Suprapubic skin (tissue), 4 donors: ENCODE results near the gene ACTR8. TPM values are rescaled to one million over a fixed set of nuclear protein-coding genes. Genes with fewer than 3 reads are reported as not detected.

ENCODE experiments used
- DNase-seq, 2 donors: peaks; one replicate each; pipeline ENCODE4 v3.0.0-alpha.2; 2019; ENCODE audit warnings: low spot score in 2 of 2
- H3K27ac ChIP-seq: fragments of 200-600 bp; sonication (generic); one replicate; pipeline ENCODE4 v1.5.1; 2019
- H3K27me3 ChIP-seq: fragments of 200-600 bp; sonication (generic); one replicate; pipeline ENCODE4 v1.5.1; 2019
- H3K36me3 ChIP-seq: fragments of 200-600 bp; sonication (generic); one replicate; pipeline ENCODE4 v1.5.1; 2019
- H3K4me1 ChIP-seq: fragments of 200-600 bp; sonication (generic); one replicate; pipeline ENCODE4 v1.5.1; 2019
- H3K4me3 ChIP-seq: fragments of 200-600 bp; sonication (generic); one replicate; pipeline ENCODE4 v1.5.1; 2019; ENCODE audit warnings: mild to moderate bottlenecking
- H3K9me3 ChIP-seq: fragments of 200-600 bp; sonication (generic); one replicate; pipeline ENCODE4 v1.5.1; 2019
- CTCF ChIP-seq, 2 donors: fragments of 200-600 bp in 1 of 2; fragments of 450-650 bp in 1 of 2; sonication (generic) in 1 of 2; IDR thresholded peaks; one replicate each; pipeline ENCODE4 v1.5.1; 2016 to 2019; ENCODE audit warnings: antibody characterized with exemption in 2 of 2, mild to moderate bottlenecking in 1 of 2, moderate library complexity in 1 of 2
- EP300 ChIP-seq: sonication (generic); formaldehyde crosslinking; IDR thresholded peaks from one replicate; pipeline ENCODE4 v1.6.1; 2017; ENCODE audit warnings: antibody characterized with exemption
- POLR2A ChIP-seq, 2 donors: fragments of 450-650 bp; IDR thresholded peaks; one replicate each; pipeline ENCODE4 v1.6.1; 2017; ENCODE audit warnings: antibody characterized with exemption in 2 of 2, mild to moderate bottlenecking in 2 of 2, moderate library complexity in 2 of 2
- POLR2AphosphoS5 ChIP-seq, 3 donors: sonication (generic); formaldehyde crosslinking; IDR thresholded peaks; one replicate each; pipeline ENCODE4 v1.6.1; 2017; ENCODE audit warnings: antibody characterized with exemption in 3 of 3
- WGBS: methylation state at CpG from one replicate; pipeline ENCODE4 v1.1.5; 2018; 5-methylcytosine and 5-hydroxymethylcytosine counted together
- total RNA-seq, 4 donors: library from RNA; depleted of rRNA; stranded (reverse); fragments of >200 nt; gene quantifications; one replicate each; pipeline ENCODE4 v1.1.0, GENCODE V29; 2016

The ACTR8 gene
- total RNA-seq, 4 donors from 2014 or later, result 15.0 to 21.3 (median 15.8) TPM

- no peaks in the 10 kb centered on the region for H3K9me3 ChIP-seq
These were observed 51.0 kb downstream of the ACTR8 start for GRCh38 chr3:53830944-53831343.

GRCh38 chr3:53829605-53830004, 52.3 kb downstream of the ACTR8 start:
- Histone ChIP-seq H3K4me3 (no peak overlapping the region), H3K27ac (no peak overlapping the region), H3K27me3 (no peaks in the 10 kb centered on the region), H3K36me3 (no peaks in the 10 kb centered on the region), H3K4me1 (no peaks in the 10 kb centered on the region), H3K9me3 (no peaks in the 10 kb centered on the region)
- TF ChIP-seq CTCF (IDR thresholded peaks at IDR 0.05), result no peak
- WGBS, result 74% methylated on average over 2 of the region's 2 CpGs
- no peak for DNase-seq

More at GRCh38 chr3:53830944-53831343, 51.0 kb downstream of the ACTR8 start:
- 87% methylated on average over 6 of the region's 6 CpGs for WGBS
- Histone ChIP-seq H3K4me3 (no peak overlapping the region), H3K36me3 (no peaks in the 10 kb centered on the region), H3K27ac (no peak overlapping the region), H3K4me1 (no peaks in the 10 kb centered on the region), H3K27me3 (no peaks in the 10 kb centered on the region)
- no peak for DNase-seq
- TF ChIP-seq POLR2AphosphoS5 (IDR thresholded peaks at IDR 0.05), result no peak
- no peak for TF ChIP-seq POLR2A (IDR thresholded peaks at IDR 0.05)
- TF ChIP-seq CTCF (IDR thresholded peaks at IDR 0.05), result no peak
- no peak for TF ChIP-seq EP300

GRCh38 chr3:53828581-53828980, 53.4 kb downstream of the ACTR8 start:
- Histone ChIP-seq H3K27me3 (no peaks in the 10 kb centered on the region), H3K36me3 (no peaks in the 10 kb centered on the region), H3K9me3 (no peaks in the 10 kb centered on the region), H3K27ac (no peak overlapping the region), H3K4me1 (no peaks in the 10 kb centered on the region), H3K4me3 (no peak overlapping the region)
- no peak for DNase-seq
- 73% methylated on average over 1 of the region's 1 CpG for WGBS
- no peak for TF ChIP-seq POLR2AphosphoS5 (IDR thresholded peaks at IDR 0.05)
- TF ChIP-seq EP300, result no peak
- no peak for TF ChIP-seq CTCF (IDR thresholded peaks at IDR 0.05)
- no peak for TF ChIP-seq POLR2A (IDR thresholded peaks at IDR 0.05)

GRCh38 chr3:53826048-53826447, 55.9 kb downstream of the ACTR8 start:
- 53% methylated on average over 1 of the region's 1 CpG for WGBS
- Histone ChIP-seq H3K27me3 (no peaks in the 10 kb centered on the region), H3K9me3 (no peaks in the 10 kb centered on the region), H3K27ac (no peak overlapping the region), H3K4me1 (no peaks in the 10 kb centered on the region), H3K36me3 (peaks cover 5% of the 10 kb centered on the region), H3K4me3 (no peak overlapping the region)
- TF ChIP-seq EP300 (no peak), POLR2A (IDR thresholded peaks at IDR 0.05) (no peak), POLR2AphosphoS5 (IDR thresholded peaks at IDR 0.05) (no peak), CTCF (IDR thresholded peaks at IDR 0.05) (no peak)
- no peak for DNase-seq

- no peaks in the 10 kb centered on the region for H3K9me3 ChIP-seq
- TF ChIP-seq EP300 (no peak), POLR2AphosphoS5 (IDR thresholded peaks at IDR 0.05) (no peak), CTCF (IDR thresholded peaks at IDR 0.05) (no peak), POLR2A (IDR thresholded peaks at IDR 0.05) (no peak)
These were observed 57.2 kb downstream of the ACTR8 start for GRCh38 chr3:53824795-53825194.

More at GRCh38 chr3:53824795-53825194, 57.2 kb downstream of the ACTR8 start:
- no peak overlapping the region for H3K27ac ChIP-seq
- DNase-seq, result peak in 1 of 2 donors; percentile 23
- H3K36me3 ChIP-seq, result peaks cover 5% of the 10 kb centered on the region
- no peak overlapping the region for H3K4me3 ChIP-seq
- no peaks in the 10 kb centered on the region for H3K4me1 ChIP-seq
- H3K27me3 ChIP-seq, result no peaks in the 10 kb centered on the region
- 93% methylated on average over 4 of the region's 4 CpGs for WGBS
